ENCODE data around the gene USO1.

The USO1 gene

GRCh38 chr4:75742451-75742850, 18.1 kb downstream of the USO1 start:
- no peak for TF ChIP-seq POLR2AphosphoS5 (IDR thresholded peaks at IDR 0.05; ENCODE audit: low read depth, low read length)
- TF ChIP-seq TAF1 (IDR thresholded peaks at IDR 0.05; ENCODE audit: borderline replicate concordance, insufficient read depth, low read length), result no peak
- no peak for TF ChIP-seq REST (IDR thresholded peaks at IDR 0.05; ENCODE audit: insufficient read depth in 1 of 2, low read depth in 2 of 2, low read length in 2 of 2)
- TF ChIP-seq FOXP2 (optimal IDR thresholded peaks at IDR 0.05; ENCODE audit: borderline replicate concordance, extremely low read depth, extremely low read length, insufficient read depth), result no peak
- no peak for TF ChIP-seq SIN3A (IDR thresholded peaks at IDR 0.05; ENCODE audit: borderline replicate concordance, insufficient read depth, low read length)

GRCh38 chr4:75745161-75745560, 20.8 kb downstream of the USO1 start:
- TF ChIP-seq REST (IDR thresholded peaks at IDR 0.05; ENCODE audit: insufficient read depth in 1 of 2, low read depth in 2 of 2, low read length in 2 of 2) (no peak), SIN3A (IDR thresholded peaks at IDR 0.05; ENCODE audit: borderline replicate concordance, insufficient read depth, low read length) (no peak), TAF1 (IDR thresholded peaks at IDR 0.05; ENCODE audit: borderline replicate concordance, insufficient read depth, low read length) (no peak), FOXP2 (optimal IDR thresholded peaks at IDR 0.05; ENCODE audit: borderline replicate concordance, extremely low read depth, extremely low read length, insufficient read depth) (no peak), POLR2AphosphoS5 (IDR thresholded peaks at IDR 0.05; ENCODE audit: low read depth, low read length) (no peak)

GRCh38 chr4:75745721-75746199, 21.4 kb downstream of the USO1 start:
- TF ChIP-seq REST (IDR thresholded peaks at IDR 0.05; ENCODE audit: insufficient read depth in 1 of 2, low read depth in 2 of 2, low read length in 2 of 2) (no peak), POLR2AphosphoS5 (IDR thresholded peaks at IDR 0.05; ENCODE audit: low read depth, low read length) (no peak), TAF1 (IDR thresholded peaks at IDR 0.05; ENCODE audit: borderline replicate concordance, insufficient read depth, low read length) (no peak), SIN3A (IDR thresholded peaks at IDR 0.05; ENCODE audit: borderline replicate concordance, insufficient read depth, low read length) (no peak)

GRCh38 chr4:75752637-75753036, 28.3 kb downstream of the USO1 start:
- no peak for TF ChIP-seq REST (IDR thresholded peaks at IDR 0.05; ENCODE audit: insufficient read depth in 1 of 2, low read depth in 2 of 2, low read length in 2 of 2)
- TF ChIP-seq TAF1 (IDR thresholded peaks at IDR 0.05; ENCODE audit: borderline replicate concordance, insufficient read depth, low read length), result no peak
- TF ChIP-seq SIN3A (IDR thresholded peaks at IDR 0.05; ENCODE audit: borderline replicate concordance, insufficient read depth, low read length), result no peak
- TF ChIP-seq FOXP2 (optimal IDR thresholded peaks at IDR 0.05; ENCODE audit: borderline replicate concordance, extremely low read depth, extremely low read length, insufficient read depth), result no peak
- TF ChIP-seq POLR2AphosphoS5 (IDR thresholded peaks at IDR 0.05; ENCODE audit: low read depth, low read length), result no peak

GRCh38 chr4:75769036-75769435, 44.7 kb downstream of the USO1 start:
- TF ChIP-seq TAF1 (IDR thresholded peaks at IDR 0.05; ENCODE audit: borderline replicate concordance, insufficient read depth, low read length), result no peak
- no peak for TF ChIP-seq FOXP2 (optimal IDR thresholded peaks at IDR 0.05; ENCODE audit: borderline replicate concordance, extremely low read depth, extremely low read length, insufficient read depth)
- TF ChIP-seq REST (IDR thresholded peaks at IDR 0.05; ENCODE audit: insufficient read depth in 1 of 2, low read depth in 2 of 2, low read length in 2 of 2), result no peak
- no peak for TF ChIP-seq POLR2AphosphoS5 (IDR thresholded peaks at IDR 0.05; ENCODE audit: low read depth, low read length)
- no peak for TF ChIP-seq SIN3A (IDR thresholded peaks at IDR 0.05; ENCODE audit: borderline replicate concordance, insufficient read depth, low read length)

Measured in PFSK-1 (cell line).